Activated naive CD8-positive, alpha-beta T cell (primary cell): Measurements from ENCODE around the gene C13orf46.
A peak's percentile ranks its signal among the peaks of the same experiment; 100 is the strongest.

ENCODE experiments used
- H3K27ac Mint-ChIP-seq: one replicate; pipeline ENCODE4 v1.8.0; 2021; ENCODE audit warnings: mixed read lengths
- H3K27me3 Mint-ChIP-seq: one replicate; pipeline ENCODE4 v1.8.0; 2021; ENCODE audit warnings: mixed read lengths
- H3K36me3 Mint-ChIP-seq: one replicate; pipeline ENCODE4 v1.8.0; 2021; ENCODE audit warnings: mixed read lengths
- H3K4me1 Mint-ChIP-seq: one replicate; pipeline ENCODE4 v1.8.0; 2021; ENCODE audit warnings: low read depth, mixed read lengths
- H3K4me3 Mint-ChIP-seq: one replicate; pipeline ENCODE4 v1.8.0; 2021; ENCODE audit warnings: mild to moderate bottlenecking, mixed read lengths
- H3K9me3 Mint-ChIP-seq: one replicate; pipeline ENCODE4 v1.8.0; 2021; ENCODE audit warnings: low read depth, mixed read lengths

The C13orf46 gene

GRCh38 chr13:114001331-114002008 lies 27.6 kb upstream of the C13orf46 start:
- Mint-ChIP-seq H3K27me3 (no peaks in the 10 kb centered on the region), H3K27ac (no peak overlapping the region), H3K36me3 (peaks cover 7% of the 10 kb centered on the region), H3K4me1 (no peaks in the 10 kb centered on the region), H3K4me3 (no peak overlapping the region), H3K9me3 (no peaks in the 10 kb centered on the region)

DNA sequence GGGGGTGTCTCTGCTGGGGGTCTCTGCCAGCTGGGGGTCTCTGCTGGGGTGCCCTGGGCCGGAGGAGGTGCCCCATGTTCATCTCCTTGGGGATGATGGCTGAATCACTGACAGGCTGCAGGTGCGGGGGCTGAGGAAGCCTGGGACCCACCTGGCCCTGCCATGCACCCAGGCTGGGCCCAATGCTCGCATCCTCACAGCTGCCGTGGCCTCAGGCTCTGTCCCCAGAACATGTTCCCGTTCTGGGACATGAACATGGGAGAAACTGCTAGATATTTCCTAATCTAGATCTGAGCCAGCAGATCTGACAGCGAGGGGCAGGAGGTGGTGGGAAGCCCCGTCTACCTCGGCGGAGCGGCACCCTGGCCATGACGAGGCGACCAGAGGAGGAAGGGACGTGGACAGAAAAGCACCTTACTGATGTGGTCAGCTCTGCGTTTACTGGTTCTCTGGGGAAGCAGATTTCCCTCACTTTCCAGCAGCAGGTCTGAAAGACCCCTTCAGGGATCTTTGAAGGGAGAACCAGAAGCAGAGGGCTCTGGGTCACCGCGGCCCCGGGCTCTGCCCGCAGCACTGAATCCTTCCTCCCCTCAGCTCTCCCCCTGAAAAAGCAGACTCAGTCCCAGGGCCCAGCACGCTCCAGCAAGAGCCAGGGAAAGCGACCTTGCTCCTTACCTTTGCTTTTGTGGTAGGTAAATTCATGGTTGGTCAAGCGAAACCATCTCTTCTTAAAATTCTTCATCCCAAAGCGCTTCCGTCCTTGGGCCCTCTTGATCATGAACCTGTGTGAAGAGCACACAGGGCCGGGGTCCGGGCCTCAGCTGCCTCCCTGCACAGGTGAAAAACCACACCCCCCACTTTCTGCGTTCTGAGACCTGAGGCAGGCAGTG lies 26.5 kb upstream of the C13orf46 start:
- H3K9me3 Mint-ChIP-seq: no peaks in the 10 kb centered on the region
- H3K27ac Mint-ChIP-seq: no peak overlapping the region
- no peaks in the 10 kb centered on the region for H3K4me1 Mint-ChIP-seq
- no peaks in the 10 kb centered on the region for H3K27me3 Mint-ChIP-seq
- H3K36me3 Mint-ChIP-seq: peaks cover 7% of the 10 kb centered on the region
- no peak overlapping the region for H3K4me3 Mint-ChIP-seq

GRCh38 chr13:113999618-113999910 lies 25.7 kb upstream of the C13orf46 start:
- no peaks in the 10 kb centered on the region for H3K9me3 Mint-ChIP-seq
- no peaks in the 10 kb centered on the region for H3K4me1 Mint-ChIP-seq
- no peaks in the 10 kb centered on the region for H3K27me3 Mint-ChIP-seq
- H3K36me3 Mint-ChIP-seq: peaks cover 2% of the 10 kb centered on the region
- no peak overlapping the region for H3K4me3 Mint-ChIP-seq
- H3K27ac Mint-ChIP-seq: no peak overlapping the region

- no peaks in the 10 kb centered on the region for H3K9me3 Mint-ChIP-seq
- no peak overlapping the region for H3K27ac Mint-ChIP-seq
- no peak overlapping the region for H3K4me3 Mint-ChIP-seq
- peaks cover 4% of the 10 kb centered on the region for H3K36me3 Mint-ChIP-seq
- H3K27me3 Mint-ChIP-seq: no peaks in the 10 kb centered on the region
- no peaks in the 10 kb centered on the region for H3K4me1 Mint-ChIP-seq
These were observed 25.1 kb upstream of the C13orf46 start for GRCh38 chr13:113998781-113999617.

DNA sequence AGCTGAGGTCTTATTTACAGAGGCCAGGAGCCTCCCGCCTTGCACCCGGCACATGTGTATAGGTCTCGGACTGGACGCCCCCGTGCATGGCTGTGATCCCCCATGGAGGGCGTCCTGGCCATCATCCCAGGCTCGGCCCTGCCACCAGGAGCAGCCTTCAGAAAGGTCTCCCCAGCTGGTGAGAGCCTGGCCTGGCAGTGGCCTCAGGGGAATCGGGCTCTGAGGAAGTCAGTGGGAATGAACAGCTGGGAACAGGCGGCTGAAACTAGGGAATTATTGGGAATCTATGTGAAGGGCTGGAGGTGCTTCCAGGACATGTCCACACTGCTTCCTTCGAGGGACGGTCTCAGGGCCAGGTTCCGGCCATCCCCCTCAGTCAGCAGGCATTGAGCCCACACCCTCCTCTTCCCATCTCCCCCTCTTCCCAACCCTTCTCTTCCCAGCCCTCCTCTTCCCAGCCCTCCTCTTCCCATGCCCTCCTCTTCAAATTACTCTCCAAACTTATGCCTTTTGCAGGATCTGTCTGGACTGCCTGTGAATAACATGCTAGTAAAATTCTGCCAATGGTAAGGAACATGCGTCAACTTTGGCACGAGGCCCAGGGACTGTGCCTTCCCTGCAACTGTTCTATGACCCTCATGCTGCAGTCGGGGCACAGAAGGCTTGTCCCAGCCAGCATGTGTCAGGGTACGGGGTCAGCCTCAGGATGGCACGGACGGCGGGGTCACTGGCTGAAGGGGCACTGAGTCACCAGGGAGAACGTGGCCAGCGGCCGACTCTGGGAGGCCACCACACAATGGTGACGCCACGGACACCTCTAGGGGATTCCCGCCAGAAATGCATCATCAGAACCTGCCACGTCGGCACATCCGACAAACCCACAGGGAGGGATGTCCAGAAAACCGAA lies 24.2 kb upstream of the C13orf46 start:
- H3K27ac Mint-ChIP-seq: peak overlapping the region; percentile 50
- H3K9me3 Mint-ChIP-seq: no peaks in the 10 kb centered on the region
- no peaks in the 10 kb centered on the region for H3K4me1 Mint-ChIP-seq
- H3K4me3 Mint-ChIP-seq: no peak overlapping the region
- H3K27me3 Mint-ChIP-seq: no peaks in the 10 kb centered on the region
- H3K36me3 Mint-ChIP-seq: peaks cover 4% of the 10 kb centered on the region

DNA sequence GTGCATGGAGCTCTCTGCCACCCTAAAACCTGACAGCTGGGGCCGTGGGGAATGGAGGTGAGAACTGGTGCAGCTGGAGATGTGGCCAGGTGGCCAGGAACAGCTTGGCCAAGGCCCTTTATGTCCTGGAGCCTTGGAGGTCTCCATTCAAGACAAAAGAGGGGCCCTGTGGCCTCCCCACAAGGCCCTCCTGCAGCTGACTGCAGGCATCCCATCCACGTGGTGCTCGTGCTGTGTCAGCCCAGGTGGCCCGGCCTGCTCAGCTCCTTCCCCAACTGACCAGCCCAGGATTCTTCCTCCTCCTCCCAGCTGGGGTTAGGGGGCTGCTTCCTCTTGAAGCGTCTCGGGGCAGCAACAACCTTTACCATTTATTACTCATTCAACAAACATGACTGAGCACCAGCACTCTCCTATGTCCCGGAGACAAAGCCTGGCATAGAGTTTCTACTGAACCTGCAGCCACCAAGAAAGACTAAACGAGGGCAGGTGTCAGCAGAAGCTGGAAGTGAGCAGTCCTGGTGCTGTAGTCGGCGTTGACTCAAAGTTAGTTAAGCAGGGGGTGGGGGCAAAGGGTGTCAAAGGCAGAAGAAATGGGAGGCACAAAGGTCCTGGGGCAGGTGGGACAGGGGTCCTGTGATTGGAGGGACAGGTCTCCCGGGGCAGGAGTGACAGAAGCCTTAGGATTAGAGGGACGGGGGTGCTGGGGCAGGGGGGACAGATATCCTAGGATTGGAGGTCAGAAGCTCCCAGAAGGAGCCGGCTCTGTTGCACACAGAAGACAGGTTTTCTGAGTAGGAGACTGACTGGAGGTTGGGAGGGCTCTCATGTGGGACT lies 23.3 kb upstream of the C13orf46 start:
- Mint-ChIP-seq H3K27ac (peak overlapping the region; percentile 46), H3K4me1 (no peaks in the 10 kb centered on the region), H3K27me3 (no peaks in the 10 kb centered on the region), H3K4me3 (no peak overlapping the region), H3K9me3 (no peaks in the 10 kb centered on the region), H3K36me3 (peaks cover 4% of the 10 kb centered on the region)

- H3K4me1 Mint-ChIP-seq: peaks cover 3% of the 10 kb centered on the region
- peaks cover 7% of the 10 kb centered on the region for H3K36me3 Mint-ChIP-seq
- no peak overlapping the region for H3K27ac Mint-ChIP-seq
- no peaks in the 10 kb centered on the region for H3K9me3 Mint-ChIP-seq
- H3K27me3 Mint-ChIP-seq: no peaks in the 10 kb centered on the region
- no peak overlapping the region for H3K4me3 Mint-ChIP-seq
These were observed 22.4 kb upstream of the C13orf46 start for GRCh38 chr13:113996081-113996911.

- peaks cover 3% of the 10 kb centered on the region for H3K4me1 Mint-ChIP-seq
- H3K27ac Mint-ChIP-seq: no peak overlapping the region
- H3K9me3 Mint-ChIP-seq: no peaks in the 10 kb centered on the region
- peaks cover 7% of the 10 kb centered on the region for H3K36me3 Mint-ChIP-seq
- no peak overlapping the region for H3K4me3 Mint-ChIP-seq
- no peaks in the 10 kb centered on the region for H3K27me3 Mint-ChIP-seq
These were observed 21.2 kb upstream of the C13orf46 start for GRCh38 chr13:113995051-113995601.

DNA sequence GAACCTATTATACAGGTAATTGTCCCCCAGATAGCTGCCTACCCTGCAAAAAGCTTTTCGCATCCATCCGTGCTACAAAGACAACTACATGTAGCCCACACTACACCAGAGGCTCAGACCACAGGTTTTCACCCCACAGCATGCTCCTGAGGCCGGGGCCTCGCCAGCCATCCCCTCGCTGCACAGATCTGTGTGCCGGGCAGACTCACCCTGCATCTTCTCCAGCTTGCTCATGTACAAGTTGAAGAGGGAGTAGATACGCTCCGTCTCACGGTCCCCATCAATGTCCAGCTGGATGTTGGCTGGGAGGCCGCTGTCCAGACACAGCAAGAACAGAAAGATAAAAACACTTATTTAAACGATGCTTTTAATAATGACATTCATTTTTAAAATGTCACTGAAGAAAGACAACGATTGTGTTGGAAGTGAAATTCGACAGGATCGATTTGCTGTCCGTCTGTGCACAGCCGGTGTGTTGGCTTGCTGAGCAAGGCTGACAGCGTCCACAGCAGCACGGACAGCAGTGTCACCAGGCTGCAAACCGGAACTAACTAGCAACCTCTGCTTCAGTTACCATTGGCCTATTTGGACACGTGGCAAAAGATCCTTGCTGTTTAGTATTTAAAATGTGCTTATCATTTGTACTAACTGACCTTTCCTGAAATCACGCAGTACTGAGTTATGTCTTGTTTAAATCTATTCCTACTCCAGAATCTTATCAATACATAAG lies 18.6 kb upstream of the C13orf46 start:
- no peak overlapping the region for H3K4me3 Mint-ChIP-seq
- no peaks in the 10 kb centered on the region for H3K9me3 Mint-ChIP-seq
- peak overlapping the region; percentile 34 for H3K27ac Mint-ChIP-seq
- H3K27me3 Mint-ChIP-seq: no peaks in the 10 kb centered on the region
- peaks cover 14% of the 10 kb centered on the region for H3K36me3 Mint-ChIP-seq
- peaks cover 3% of the 10 kb centered on the region for H3K4me1 Mint-ChIP-seq

DNA sequence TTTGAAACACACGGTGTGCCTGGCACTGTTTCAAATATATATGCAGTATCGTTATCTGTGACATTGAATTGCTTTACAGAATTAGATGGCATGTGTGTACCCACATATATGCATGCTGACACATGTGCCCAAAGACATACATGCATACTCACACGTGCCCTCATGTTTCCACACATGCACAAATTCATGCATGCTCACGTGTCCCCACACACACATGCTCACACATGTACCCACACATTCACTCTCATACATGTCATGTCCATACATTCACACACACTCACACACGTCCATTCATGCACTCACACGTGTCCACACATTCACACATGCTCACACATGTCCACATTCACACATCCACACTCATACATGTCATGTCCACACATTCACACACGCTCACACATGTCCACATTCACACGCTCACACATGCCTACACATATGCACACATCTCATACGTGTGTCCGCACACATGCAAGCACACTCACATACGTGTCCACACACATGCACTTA lies 17.9 kb upstream of the C13orf46 start:
- H3K36me3 Mint-ChIP-seq: peaks cover 14% of the 10 kb centered on the region
- H3K4me3 Mint-ChIP-seq: no peak overlapping the region

GRCh38 chr13:113991191-113991669 lies 17.4 kb upstream of the C13orf46 start:
- H3K9me3 Mint-ChIP-seq: no peaks in the 10 kb centered on the region
- H3K4me1 Mint-ChIP-seq: peaks cover 3% of the 10 kb centered on the region
- no peak overlapping the region for H3K4me3 Mint-ChIP-seq
- H3K27ac Mint-ChIP-seq: peak overlapping the region; percentile 22
- H3K27me3 Mint-ChIP-seq: no peaks in the 10 kb centered on the region
- H3K36me3 Mint-ChIP-seq: peaks cover 14% of the 10 kb centered on the region

More for the DNA sequence above, 17.9 kb upstream of the C13orf46 start:
- peak overlapping the region; percentile 31 for H3K27ac Mint-ChIP-seq
- no peaks in the 10 kb centered on the region for H3K9me3 Mint-ChIP-seq
- H3K27me3 Mint-ChIP-seq: no peaks in the 10 kb centered on the region
- H3K4me1 Mint-ChIP-seq: peaks cover 3% of the 10 kb centered on the region

DNA sequence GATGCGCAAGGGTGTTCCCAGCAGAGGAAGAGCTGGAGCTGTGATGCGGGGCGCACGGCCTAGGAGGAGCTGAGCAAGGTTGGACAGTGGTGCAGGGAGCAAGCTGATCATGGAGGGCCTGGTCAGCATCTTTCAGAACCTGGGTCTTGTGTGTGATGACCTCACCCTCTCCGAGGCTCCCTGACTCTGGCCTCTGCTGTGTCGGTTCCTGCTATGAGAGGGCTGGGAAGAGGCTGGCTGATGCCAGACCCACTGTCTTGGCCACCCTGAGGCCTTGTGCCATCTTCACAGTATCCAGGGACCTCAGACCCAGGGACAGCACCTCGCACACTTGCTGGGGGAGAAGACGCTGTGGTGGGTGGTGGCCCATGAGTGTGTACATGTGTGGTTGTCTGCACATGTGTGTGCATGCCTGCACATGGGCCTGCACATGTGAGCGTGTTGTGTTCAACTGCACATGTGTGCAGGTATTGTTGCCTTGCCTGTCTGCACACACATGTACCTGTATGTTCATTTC lies 16.5 kb upstream of the C13orf46 start:
- H3K27me3 Mint-ChIP-seq: no peaks in the 10 kb centered on the region
- H3K36me3 Mint-ChIP-seq: peaks cover 14% of the 10 kb centered on the region
- peaks cover 3% of the 10 kb centered on the region for H3K4me1 Mint-ChIP-seq
- peak overlapping the region; percentile 70 for H3K27ac Mint-ChIP-seq
- H3K9me3 Mint-ChIP-seq: no peaks in the 10 kb centered on the region
- no peak overlapping the region for H3K4me3 Mint-ChIP-seq
